ENCODE measurements around the gene TSPO2.

Gene TSPO2

GRCh38 chr6:41075651-41076626, 33.7 kb downstream of the TSPO2 start:
- DNase-seq (ENCODE audit: low read depth) = no peak

- DNase-seq (ENCODE audit: low read depth) = no peak
These were observed 35.3 kb downstream of the TSPO2 start for GRCh38 chr6:41077536-41077935.

GRCh38 chr6:41078101-41078500, 35.8 kb downstream of the TSPO2 start:
- no peak for DNase-seq (ENCODE audit: low read depth)

- DNase-seq (ENCODE audit: low read depth) = no peak
These were observed 36.8 kb downstream of the TSPO2 start for GRCh38 chr6:41079080-41079479.

- DNase-seq (ENCODE audit: low read depth) = no peak
These were observed 38.4 kb downstream of the TSPO2 start for GRCh38 chr6:41080621-41081020.

GRCh38 chr6:41083072-41083471, 40.8 kb downstream of the TSPO2 start:
- no peak for DNase-seq (ENCODE audit: low read depth)

GRCh38 chr6:41085182-41085581, 42.9 kb downstream of the TSPO2 start:
- no peak for DNase-seq (ENCODE audit: low read depth)

- no peak for DNase-seq (ENCODE audit: low read depth)
These were observed 46.2 kb downstream of the TSPO2 start for GRCh38 chr6:41088451-41088850.

GRCh38 chr6:41090841-41091761, 48.8 kb downstream of the TSPO2 start:
- DNase-seq (ENCODE audit: low read depth) = no peak

- DNase-seq (ENCODE audit: low read depth) = no peak
These were observed 50.3 kb downstream of the TSPO2 start for GRCh38 chr6:41092421-41093140.

- DNase-seq (ENCODE audit: low read depth) = no peak
These were observed 51.5 kb downstream of the TSPO2 start for GRCh38 chr6:41093729-41094128.

Data from CMK (cell line).